Neural cell (in vitro differentiated cells): ENCODE results near the gene TXNDC16.

Source experiments
- CTCF ChIP-seq: fragments of 450-650 bp; IDR thresholded peaks from 2 replicates; pipeline ENCODE4 v1.5.1; 2014; ENCODE audit warnings: antibody characterized with exemption, mild to moderate bottlenecking, moderate library complexity; ENCODE audit not compliant: poor library complexity, severe bottlenecking
- EP300 ChIP-seq: fragments of 450-650 bp; conservative IDR thresholded peaks from 2 replicates; pipeline ENCODE4 v1.6.1; 2014; ENCODE audit warnings: antibody characterized with exemption, mild to moderate bottlenecking, moderate library complexity; ENCODE audit not compliant: poor library complexity, severe bottlenecking
- MXI1 ChIP-seq: fragments of 450-650 bp; conservative IDR thresholded peaks from 2 replicates; pipeline ENCODE4 v1.6.1; 2014; ENCODE audit warnings: antibody characterized with exemption, mild to moderate bottlenecking; ENCODE audit not compliant: poor library complexity, severe bottlenecking
- POLR2AphosphoS5 ChIP-seq: IDR thresholded peaks from 2 replicates; pipeline ENCODE4 v1.6.1; 2012

GRCh38 chr14:52485350-52485960 lies 66.8 kb downstream of the TXNDC16 start:
- no peak for TF ChIP-seq CTCF
- TF ChIP-seq POLR2AphosphoS5: no peak
- TF ChIP-seq MXI1: no peak
- TF ChIP-seq EP300: no peak
